Measurements from ENCODE around the gene NKX6-2. TPM values are rescaled to one million over a fixed set of nuclear protein-coding genes. Genes with fewer than 3 reads are reported as not detected.

Gene NKX6-2
- total RNA-seq, 1 donor from 2014 or later = not detected

- Mint-ChIP-seq H3K27me3 (ENCODE audit: low read depth) (peaks cover 6% of the 10 kb centered on the region), H3K36me3 (ENCODE audit: low read depth) (peaks cover 22% of the 10 kb centered on the region), H3K4me3 (ENCODE audit: unreplicated experiment) (no peak overlapping the region), H3K4me1 (ENCODE audit: low read depth) (no peaks in the 10 kb centered on the region), H3K9me3 (ENCODE audit: low read depth) (no peaks in the 10 kb centered on the region), H3K27ac (ENCODE audit: unreplicated experiment) (no peak overlapping the region)
- no peak for DNase-seq (ENCODE audit: low spot score)
- TF ChIP-seq CTCF (IDR thresholded peaks at IDR 0.05) = no peak
Observed at GRCh38 chr10:132783165-132783939, 2.6 kb downstream of the NKX6-2 start.

- no peaks in the 10 kb centered on the region for H3K4me1 Mint-ChIP-seq (ENCODE audit: low read depth)
- no peak overlapping the region for H3K27ac Mint-ChIP-seq (ENCODE audit: unreplicated experiment)
- peaks cover 6% of the 10 kb centered on the region for H3K27me3 Mint-ChIP-seq (ENCODE audit: low read depth)
- no peak for DNase-seq (ENCODE audit: low spot score)
- H3K36me3 Mint-ChIP-seq (ENCODE audit: low read depth) = peaks cover 22% of the 10 kb centered on the region
- H3K4me3 Mint-ChIP-seq (ENCODE audit: unreplicated experiment) = no peak overlapping the region
- no peaks in the 10 kb centered on the region for H3K9me3 Mint-ChIP-seq (ENCODE audit: low read depth)
- TF ChIP-seq CTCF (IDR thresholded peaks at IDR 0.05) = no peak
Observed at GRCh38 chr10:132781556-132781955, 4.4 kb downstream of the NKX6-2 start.

GRCh38 chr10:132780356-132780755, 5.6 kb downstream of the NKX6-2 start:
- peaks cover 6% of the 10 kb centered on the region for H3K27me3 Mint-ChIP-seq (ENCODE audit: low read depth)
- no peak overlapping the region for H3K27ac Mint-ChIP-seq (ENCODE audit: unreplicated experiment)
- no peak overlapping the region for H3K4me3 Mint-ChIP-seq (ENCODE audit: unreplicated experiment)
- peaks cover 22% of the 10 kb centered on the region for H3K36me3 Mint-ChIP-seq (ENCODE audit: low read depth)
- no peaks in the 10 kb centered on the region for H3K9me3 Mint-ChIP-seq (ENCODE audit: low read depth)
- TF ChIP-seq CTCF (IDR thresholded peaks at IDR 0.05) = no peak
- DNase-seq (ENCODE audit: low spot score) = no peak
- H3K4me1 Mint-ChIP-seq (ENCODE audit: low read depth) = no peaks in the 10 kb centered on the region

- H3K9me3 Mint-ChIP-seq (ENCODE audit: low read depth) = no peaks in the 10 kb centered on the region
- H3K27ac Mint-ChIP-seq (ENCODE audit: unreplicated experiment) = peak overlapping the region; percentile 22
- DNase-seq (ENCODE audit: low spot score) = no peak
- no peaks in the 10 kb centered on the region for H3K4me1 Mint-ChIP-seq (ENCODE audit: low read depth)
- no peak overlapping the region for H3K4me3 Mint-ChIP-seq (ENCODE audit: unreplicated experiment)
- no peak for TF ChIP-seq CTCF (IDR thresholded peaks at IDR 0.05)
- peaks cover 6% of the 10 kb centered on the region for H3K27me3 Mint-ChIP-seq (ENCODE audit: low read depth)
- H3K36me3 Mint-ChIP-seq (ENCODE audit: low read depth) = peaks cover 22% of the 10 kb centered on the region
Observed at GRCh38 chr10:132779549-132780294, 6.2 kb downstream of the NKX6-2 start.

GRCh38 chr10:132777441-132777840, 8.5 kb downstream of the NKX6-2 start:
- H3K27ac Mint-ChIP-seq (ENCODE audit: unreplicated experiment) = no peak overlapping the region
- no peak for DNase-seq (ENCODE audit: low spot score)
- no peaks in the 10 kb centered on the region for H3K4me1 Mint-ChIP-seq (ENCODE audit: low read depth)
- H3K36me3 Mint-ChIP-seq (ENCODE audit: low read depth) = peaks cover 12% of the 10 kb centered on the region
- no peak overlapping the region for H3K4me3 Mint-ChIP-seq (ENCODE audit: unreplicated experiment)
- no peaks in the 10 kb centered on the region for H3K27me3 Mint-ChIP-seq (ENCODE audit: low read depth)
- no peak for TF ChIP-seq CTCF (IDR thresholded peaks at IDR 0.05)
- H3K9me3 Mint-ChIP-seq (ENCODE audit: low read depth) = no peaks in the 10 kb centered on the region

Measured in chondrocyte (in vitro differentiated cells).